Measurements from ENCODE around the gene HYKK.

DNA sequence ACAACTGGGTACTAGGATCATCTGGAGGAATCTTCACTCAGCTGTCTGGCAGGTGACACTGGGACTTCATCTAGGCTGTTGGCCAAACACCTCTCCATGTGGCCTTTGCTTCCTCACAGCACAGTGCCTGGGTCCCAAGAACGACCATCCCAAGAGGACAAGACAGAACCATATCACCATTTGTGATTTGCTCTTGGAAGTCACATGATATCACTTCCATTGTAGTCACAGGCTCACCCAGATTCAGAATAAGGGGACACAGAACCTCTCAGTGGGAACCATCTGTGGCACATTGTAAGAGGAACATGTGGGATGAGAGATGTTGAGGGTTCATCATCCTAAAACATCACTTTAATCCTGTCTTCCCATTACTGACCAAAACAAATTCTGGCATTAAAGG lies 31.0 kb downstream of the HYKK start:
- TF ChIP-seq POLR2AphosphoS5 (IDR thresholded peaks at IDR 0.05; ENCODE audit: low read depth, low read length) (no peak), EZH2phosphoT487 (IDR thresholded peaks at IDR 0.05; ENCODE audit: borderline replicate concordance, low read depth) (no peak), RAD21 (IDR thresholded peaks at IDR 0.05; ENCODE audit: low read length) (no peak), EP300 (IDR thresholded peaks at IDR 0.05; ENCODE audit: borderline replicate concordance in 1 of 2, low read depth in 1 of 2, low read length in 1 of 2) (no peak), RCOR1 (IDR thresholded peaks at IDR 0.05; ENCODE audit: low read length) (no peak), YY1 (IDR thresholded peaks at IDR 0.05; ENCODE audit: low read depth) (no peak), TAF1 (IDR thresholded peaks at IDR 0.05; ENCODE audit: borderline replicate concordance, low read depth, low read length) (no peak), ELF1 (IDR thresholded peaks at IDR 0.05) (no peak), MXI1 (IDR thresholded peaks at IDR 0.05; ENCODE audit: low read depth, low read length) (no peak), GATA2 (CRISPR knock-in tag; IDR thresholded peaks at IDR 0.05) (no peak), CHD2 (IDR thresholded peaks at IDR 0.05; ENCODE audit: low read length, partially characterized antibody) (no peak)
- TF ChIP-seq, protein P1, sequence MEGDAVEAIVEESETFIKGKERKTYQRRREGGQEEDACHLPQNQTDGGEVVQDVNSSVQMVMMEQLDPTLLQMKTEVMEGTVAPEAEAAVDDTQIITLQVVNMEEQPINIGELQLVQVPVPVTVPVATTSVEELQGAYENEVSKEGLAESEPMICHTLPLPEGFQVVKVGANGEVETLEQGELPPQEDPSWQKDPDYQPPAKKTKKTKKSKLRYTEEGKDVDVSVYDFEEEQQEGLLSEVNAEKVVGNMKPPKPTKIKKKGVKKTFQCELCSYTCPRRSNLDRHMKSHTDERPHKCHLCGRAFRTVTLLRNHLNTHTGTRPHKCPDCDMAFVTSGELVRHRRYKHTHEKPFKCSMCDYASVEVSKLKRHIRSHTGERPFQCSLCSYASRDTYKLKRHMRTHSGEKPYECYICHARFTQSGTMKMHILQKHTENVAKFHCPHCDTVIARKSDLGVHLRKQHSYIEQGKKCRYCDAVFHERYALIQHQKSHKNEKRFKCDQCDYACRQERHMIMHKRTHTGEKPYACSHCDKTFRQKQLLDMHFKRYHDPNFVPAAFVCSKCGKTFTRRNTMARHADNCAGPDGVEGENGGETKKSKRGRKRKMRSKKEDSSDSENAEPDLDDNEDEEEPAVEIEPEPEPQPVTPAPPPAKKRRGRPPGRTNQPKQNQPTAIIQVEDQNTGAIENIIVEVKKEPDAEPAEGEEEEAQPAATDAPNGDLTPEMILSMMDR (IDR thresholded peaks at IDR 0.05) = no peak
- TF ChIP-seq, protein P2, sequence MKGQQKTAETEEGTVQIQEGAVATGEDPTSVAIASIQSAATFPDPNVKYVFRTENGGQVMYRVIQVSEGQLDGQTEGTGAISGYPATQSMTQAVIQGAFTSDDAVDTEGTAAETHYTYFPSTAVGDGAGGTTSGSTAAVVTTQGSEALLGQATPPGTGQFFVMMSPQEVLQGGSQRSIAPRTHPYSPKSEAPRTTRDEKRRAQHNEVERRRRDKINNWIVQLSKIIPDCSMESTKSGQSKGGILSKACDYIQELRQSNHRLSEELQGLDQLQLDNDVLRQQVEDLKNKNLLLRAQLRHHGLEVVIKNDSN (IDR thresholded peaks at IDR 0.05; ENCODE audit: borderline replicate concordance, low read depth) = no peak
